Inflammatory macrophage treated with lipopolysaccharide for 1 hour (primary cell): ENCODE results near the gene ZNF593OS.

Source experiments
- DNase-seq, 2 donors: peaks; one replicate each; pipeline ENCODE4 v3.0.0-alpha.2; 2020 to 2022

The ZNF593OS gene

GRCh38 chr1:26171084-26172072, at the start of gene ZNF593OS:
Gene ZNF593OS (minus strand): TSS chr1:26171832. CDS start chr1:26171661, 171 bp downstream.
- DNase-seq = no peak

GRCh38 chr1:26221094-26221493, 49.5 kb upstream of the ZNF593OS start:
- no peak for DNase-seq

GRCh38 chr1:26220199-26220912, 48.7 kb upstream of the ZNF593OS start:
- no peak for DNase-seq

- DNase-seq = no peak
Measured at GRCh38 chr1:26218906-26219494, 47.4 kb upstream of the ZNF593OS start.

- no peak for DNase-seq
Measured at GRCh38 chr1:26215246-26215645, 43.6 kb upstream of the ZNF593OS start.

- no peak for DNase-seq
Measured at GRCh38 chr1:26213335-26213905, 41.8 kb upstream of the ZNF593OS start.

- DNase-seq = no peak
Measured at GRCh38 chr1:26212726-26213125, 41.1 kb upstream of the ZNF593OS start.

- no peak for DNase-seq
Measured at GRCh38 chr1:26210147-26210870, 38.7 kb upstream of the ZNF593OS start.

- DNase-seq = no peak
Measured at GRCh38 chr1:26203642-26204318, 32.1 kb upstream of the ZNF593OS start.

GRCh38 chr1:26200413-26200812, 28.8 kb upstream of the ZNF593OS start:
- no peak for DNase-seq

- no peak for DNase-seq
Measured at GRCh38 chr1:26197813-26198212, 26.2 kb upstream of the ZNF593OS start.

GRCh38 chr1:26197301-26197700, 25.7 kb upstream of the ZNF593OS start:
- DNase-seq = no peak

GRCh38 chr1:26195805-26196204, 24.2 kb upstream of the ZNF593OS start:
- DNase-seq = no peak

GRCh38 chr1:26191739-26192138, 20.1 kb upstream of the ZNF593OS start:
- no peak for DNase-seq

GRCh38 chr1:26190373-26190987, 18.8 kb upstream of the ZNF593OS start, which contains the start of gene CATSPER4:
Gene CATSPER4 (plus strand): TSS chr1:26190602. CDS start chr1:26190628, 26 bp downstream.
- no peak for DNase-seq

- DNase-seq = no peak
Measured at GRCh38 chr1:26189751-26190275, 18.2 kb upstream of the ZNF593OS start.

GRCh38 chr1:26189331-26189730, 17.7 kb upstream of the ZNF593OS start:
- DNase-seq = no peak

GRCh38 chr1:26188477-26188876, 16.8 kb upstream of the ZNF593OS start:
- DNase-seq = no peak

GRCh38 chr1:26187882-26188281, 16.2 kb upstream of the ZNF593OS start:
- no peak for DNase-seq

- no peak for DNase-seq
Measured at GRCh38 chr1:26184883-26185282, 13.3 kb upstream of the ZNF593OS start.

- no peak for DNase-seq
Measured at GRCh38 chr1:26184086-26184485, 12.5 kb upstream of the ZNF593OS start.
